MM.1S (cell line): Measurements from ENCODE around the gene HCN1.

Experiments
- DNase-seq: peaks from one replicate; pipeline ENCODE4 v3.0.0-alpha.2; 2015
- H2AFZ ChIP-seq: fragments of 300-600 bp; sonication (generic); 2 replicates; pipeline ENCODE4 v1.6.0; 2016; ENCODE audit warnings: antibody characterized with exemption, low read length
- H3F3A ChIP-seq: fragments of 300-600 bp; sonication (generic); 2 replicates; pipeline ENCODE4 v1.6.1; 2016; ENCODE audit warnings: mild to moderate bottlenecking, antibody characterized with exemption, low read length, moderate library complexity, mixed read lengths; ENCODE audit not compliant: insufficient read depth
- H3K27ac ChIP-seq: fragments of 300-600 bp; sonication (generic); 2 replicates; pipeline ENCODE4 v1.5.1; 2016; ENCODE audit warnings: mild to moderate bottlenecking, low read length
- H3K27me3 ChIP-seq: fragments of 300-600 bp; sonication (generic); replicated peaks from 2 replicates; pipeline ENCODE4 v1.6.0; 2016; ENCODE audit warnings: low read length; ENCODE audit not compliant: insufficient read depth
- H3K36me3 ChIP-seq: fragments of 300-600 bp; sonication (generic); replicated peaks from 2 replicates; pipeline ENCODE4 v1.6.1; 2016; ENCODE audit warnings: mild to moderate bottlenecking, low read length, mixed read lengths; ENCODE audit not compliant: insufficient read depth
- H3K4me1 ChIP-seq: fragments of 300-600 bp; sonication (generic); 2 replicates; pipeline ENCODE4 v1.6.1; 2016; ENCODE audit warnings: low read length, mixed read lengths
- H3K4me2 ChIP-seq: fragments of 300-600 bp; sonication (generic); 2 replicates; pipeline ENCODE4 v1.6.0; 2016; ENCODE audit warnings: low read depth, low read length
- H3K4me3 ChIP-seq: fragments of 300-600 bp; sonication (generic); 2 replicates; pipeline ENCODE4 v1.5.1; 2016; ENCODE audit warnings: low read length, mixed read lengths
- H3K79me2 ChIP-seq: fragments of 300-600 bp; sonication (generic); 2 replicates; pipeline ENCODE4 v1.6.1; 2016; ENCODE audit warnings: mixed run types, low read length, mixed read lengths
- H3K9ac ChIP-seq: fragments of 300-600 bp; sonication (generic); 2 replicates; pipeline ENCODE4 v1.6.1; 2016; ENCODE audit warnings: low read length, mixed read lengths
- H3K9me2 ChIP-seq: fragments of 300-600 bp; sonication (generic); replicated peaks from 2 replicates; pipeline ENCODE4 v1.6.1; 2016; ENCODE audit warnings: mild to moderate bottlenecking, low read length, mixed read lengths; ENCODE audit not compliant: insufficient read depth
- H3K9me3 ChIP-seq: fragments of 300-600 bp; sonication (generic); replicated peaks from 2 replicates; pipeline ENCODE4 v1.6.1; 2016; ENCODE audit warnings: mild to moderate bottlenecking, low read length, mixed read lengths; ENCODE audit not compliant: insufficient read depth
- H4K20me1 ChIP-seq: fragments of 300-600 bp; sonication (generic); 2 replicates; pipeline ENCODE4 v1.6.1; 2016; ENCODE audit warnings: mild to moderate bottlenecking, low read length, moderate library complexity, mixed read lengths; ENCODE audit not compliant: insufficient read depth
- EZH2 ChIP-seq: fragments of 300-600 bp; sonication (generic); optimal IDR thresholded peaks from 2 replicates; pipeline ENCODE3; 2017; ENCODE audit warnings: low read depth, mild to moderate bottlenecking, antibody characterized with exemption, low read length, mixed read lengths
- EZH2phosphoT487 ChIP-seq: fragments of 300-600 bp; sonication (generic); IDR thresholded peaks from 2 replicates; pipeline ENCODE4 v1.6.1; 2018; ENCODE audit warnings: antibody characterized with exemption, low read length
- TF ChIP-seq, protein P1 (sequence below): fragments of 300-600 bp; sonication (generic); IDR thresholded peaks from 2 replicates; pipeline ENCODE4 v1.5.1; 2016; ENCODE audit warnings: antibody characterized with exemption, low read length, mixed read lengths

Gene HCN1

DNA sequence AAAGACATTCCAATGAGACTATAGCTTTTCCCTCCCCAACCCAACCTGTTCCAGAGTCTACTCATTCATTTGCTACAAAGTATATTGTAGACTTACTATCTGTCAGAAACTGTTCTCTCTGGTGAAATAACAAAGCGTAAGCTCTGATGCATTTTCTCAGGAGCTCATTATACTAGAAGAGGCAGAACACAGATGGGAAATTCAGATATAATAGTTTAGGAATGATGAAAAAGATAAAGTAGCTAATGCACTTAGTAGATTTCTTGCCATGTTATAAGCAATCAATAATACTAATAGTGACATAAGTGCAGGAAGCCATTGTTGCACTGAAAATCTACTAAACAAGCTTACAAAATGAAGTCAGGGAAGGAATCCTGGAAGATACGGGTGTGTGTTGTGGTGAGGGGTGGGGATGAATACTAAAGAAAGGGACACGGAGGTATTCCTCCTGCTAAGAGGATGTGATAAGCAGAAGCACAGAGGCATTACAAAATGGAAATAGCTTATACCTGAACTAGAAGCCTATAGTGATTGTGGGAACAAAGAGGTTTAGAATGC, 78.2 kb downstream of the HCN1 start:
- no peaks in the 10 kb centered on the region for H3K9me3 ChIP-seq
- no peaks in the 10 kb centered on the region for H3F3A ChIP-seq
- no peaks in the 10 kb centered on the region for H3K4me1 ChIP-seq
- H3K27me3 ChIP-seq: no peaks in the 10 kb centered on the region
- H3K4me3 ChIP-seq: no peak overlapping the region
- H4K20me1 ChIP-seq: no peaks in the 10 kb centered on the region
- H3K36me3 ChIP-seq: no peaks in the 10 kb centered on the region
- no peak for DNase-seq
- H3K9me2 ChIP-seq: no peaks in the 10 kb centered on the region
- H3K9ac ChIP-seq: no peak overlapping the region
- no peak overlapping the region for H3K4me2 ChIP-seq
- no peak overlapping the region for H2AFZ ChIP-seq
- TF ChIP-seq, protein P1, sequence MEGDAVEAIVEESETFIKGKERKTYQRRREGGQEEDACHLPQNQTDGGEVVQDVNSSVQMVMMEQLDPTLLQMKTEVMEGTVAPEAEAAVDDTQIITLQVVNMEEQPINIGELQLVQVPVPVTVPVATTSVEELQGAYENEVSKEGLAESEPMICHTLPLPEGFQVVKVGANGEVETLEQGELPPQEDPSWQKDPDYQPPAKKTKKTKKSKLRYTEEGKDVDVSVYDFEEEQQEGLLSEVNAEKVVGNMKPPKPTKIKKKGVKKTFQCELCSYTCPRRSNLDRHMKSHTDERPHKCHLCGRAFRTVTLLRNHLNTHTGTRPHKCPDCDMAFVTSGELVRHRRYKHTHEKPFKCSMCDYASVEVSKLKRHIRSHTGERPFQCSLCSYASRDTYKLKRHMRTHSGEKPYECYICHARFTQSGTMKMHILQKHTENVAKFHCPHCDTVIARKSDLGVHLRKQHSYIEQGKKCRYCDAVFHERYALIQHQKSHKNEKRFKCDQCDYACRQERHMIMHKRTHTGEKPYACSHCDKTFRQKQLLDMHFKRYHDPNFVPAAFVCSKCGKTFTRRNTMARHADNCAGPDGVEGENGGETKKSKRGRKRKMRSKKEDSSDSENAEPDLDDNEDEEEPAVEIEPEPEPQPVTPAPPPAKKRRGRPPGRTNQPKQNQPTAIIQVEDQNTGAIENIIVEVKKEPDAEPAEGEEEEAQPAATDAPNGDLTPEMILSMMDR: no peak
- TF ChIP-seq EZH2: no peak
- TF ChIP-seq EZH2phosphoT487: no peak
- no peaks in the 10 kb centered on the region for H3K79me2 ChIP-seq
- H3K27ac ChIP-seq: no peak overlapping the region

DNA sequence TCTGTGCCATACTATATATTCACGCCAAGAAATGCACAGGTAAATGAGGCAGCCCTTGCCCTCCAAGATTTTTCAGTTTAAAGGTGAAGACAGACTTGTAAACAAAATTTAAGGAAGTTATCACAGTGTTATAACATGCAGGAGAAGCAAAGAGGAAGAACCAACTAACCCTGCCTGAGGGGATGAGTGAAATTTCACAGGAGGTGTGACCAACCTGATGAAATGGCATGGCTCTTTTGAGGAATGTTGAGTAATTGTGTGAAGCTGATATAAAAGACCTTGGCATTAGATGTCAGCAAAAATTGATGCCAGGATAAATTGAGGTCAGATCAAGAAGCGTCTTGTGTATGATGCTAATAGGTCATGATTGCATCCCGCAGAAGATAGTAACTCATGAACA, 86.5 kb downstream of the HCN1 start:
- Histone ChIP-seq H3K4me3 (no peak overlapping the region), H3K9ac (no peak overlapping the region), H3K36me3 (no peaks in the 10 kb centered on the region), H3K9me2 (no peaks in the 10 kb centered on the region), H3K9me3 (no peaks in the 10 kb centered on the region), H3K4me1 (no peaks in the 10 kb centered on the region), H3K27me3 (no peaks in the 10 kb centered on the region), H3K27ac (no peak overlapping the region), H3F3A (no peaks in the 10 kb centered on the region), H3K4me2 (no peak overlapping the region), H2AFZ (no peak overlapping the region), H3K79me2 (no peaks in the 10 kb centered on the region), H4K20me1 (no peaks in the 10 kb centered on the region)
- TF ChIP-seq EZH2 (no peak), EZH2phosphoT487 (no peak)
- TF ChIP-seq, protein P1: no peak
- no peak for DNase-seq

DNA sequence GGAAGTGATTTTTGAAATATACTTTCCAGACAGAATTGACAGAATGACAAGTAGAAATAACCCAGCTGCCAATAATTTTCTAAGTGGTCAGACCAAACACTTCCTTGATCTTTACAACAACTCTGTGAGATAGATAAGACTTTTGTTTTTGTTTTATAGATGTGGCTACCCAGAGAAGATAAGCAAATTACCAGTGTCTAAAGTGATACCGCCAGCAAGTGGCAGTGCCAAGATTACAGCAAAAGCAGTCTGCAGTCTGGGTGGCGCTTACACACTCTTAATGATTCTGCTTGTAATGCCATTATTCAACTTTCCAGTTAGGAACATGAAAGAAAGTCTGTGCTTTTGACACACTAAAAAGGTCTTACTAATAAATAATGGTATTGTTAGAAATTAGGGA, 92.1 kb downstream of the HCN1 start:
- Histone ChIP-seq H3F3A (no peaks in the 10 kb centered on the region), H3K9me3 (no peaks in the 10 kb centered on the region), H3K9me2 (no peaks in the 10 kb centered on the region), H3K79me2 (no peaks in the 10 kb centered on the region), H3K27me3 (no peaks in the 10 kb centered on the region), H3K4me2 (no peak overlapping the region), H3K4me3 (no peak overlapping the region), H4K20me1 (no peaks in the 10 kb centered on the region), H3K4me1 (no peaks in the 10 kb centered on the region), H3K36me3 (no peaks in the 10 kb centered on the region), H3K27ac (no peak overlapping the region), H2AFZ (no peak overlapping the region), H3K9ac (no peak overlapping the region)
- DNase-seq: no peak
- no peak for TF ChIP-seq EZH2phosphoT487
- TF ChIP-seq EZH2: no peak
- TF ChIP-seq, protein P1: no peak
